GDM1 (cell line): ENCODE data around the gene BARX1.
"Not testable (repeated sequence)": the region's sequence is repeated elsewhere in the genome, so short reads cannot be mapped to it uniquely, and the experiment has no call there.

Experiments used
- DNase-seq: peaks from one replicate; lab custom pipeline; 2025; lab: John Stamatoyannopoulos, UW

BARX1 gene

DNA sequence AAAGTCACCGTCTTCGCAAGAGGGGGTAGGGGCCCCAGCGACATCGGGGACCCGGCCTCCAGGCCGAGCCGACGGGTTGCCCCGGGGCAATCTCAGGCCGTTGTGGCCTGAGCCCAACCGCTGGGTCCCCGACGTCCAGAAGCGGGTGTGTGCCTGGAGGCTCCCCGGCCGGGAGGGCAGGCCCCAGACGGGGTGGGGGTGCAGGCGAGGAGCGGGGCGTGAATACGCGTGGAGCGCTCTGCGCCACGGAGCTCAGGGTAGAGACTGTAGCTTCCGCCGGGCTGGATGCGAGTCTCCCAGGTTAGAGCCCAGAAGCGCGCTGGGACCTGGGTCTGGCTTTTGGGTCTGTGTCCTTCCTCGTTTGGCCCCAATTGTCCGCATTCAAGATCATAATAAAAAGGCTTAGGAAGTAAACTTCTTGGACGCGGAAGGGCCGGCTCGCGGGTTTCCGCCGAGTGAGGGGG, 3.5 kb downstream of the BARX1 start:
- DNase-seq, result no peak

GRCh38 chr9:93950619-93951601, 4.2 kb downstream of the BARX1 start:
- DNase-seq, result no peak

- DNase-seq, result no peak
These were observed 5.3 kb downstream of the BARX1 start for GRCh38 chr9:93949694-93950449.

DNA sequence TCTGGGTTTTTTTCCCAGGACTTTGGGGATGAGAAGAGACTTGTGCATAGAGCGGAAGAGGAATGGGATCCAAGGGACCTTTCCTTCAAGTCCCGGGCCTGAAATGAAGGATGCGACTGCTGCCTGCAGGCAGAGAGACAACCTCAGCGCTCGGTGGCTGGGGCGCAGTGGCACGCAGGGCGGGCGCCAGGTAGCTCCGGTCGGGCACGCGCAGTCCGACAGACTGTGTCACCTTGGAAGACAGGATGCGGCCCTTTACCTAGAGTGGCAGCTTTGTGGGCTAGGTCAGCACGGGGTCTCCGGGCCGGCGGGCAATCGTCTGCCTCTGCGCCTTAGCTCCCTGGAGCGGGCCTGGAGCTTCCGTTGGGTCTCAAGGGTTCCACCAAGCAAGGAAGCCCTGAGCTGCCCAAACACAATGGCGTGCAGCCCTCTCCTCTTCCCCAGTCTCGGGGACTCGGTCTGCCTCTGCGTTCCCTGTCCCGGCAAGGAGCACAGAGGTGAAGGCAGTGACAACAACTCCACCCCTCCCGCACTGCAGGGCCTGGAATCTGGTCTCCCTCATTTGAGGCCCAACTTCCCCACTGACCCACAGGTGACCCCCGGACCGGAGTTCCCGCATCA, 6.0 kb downstream of the BARX1 start:
- DNase-seq, result no peak

GRCh38 chr9:93948441-93949072, 6.6 kb downstream of the BARX1 start:
- DNase-seq, result no peak

DNA sequence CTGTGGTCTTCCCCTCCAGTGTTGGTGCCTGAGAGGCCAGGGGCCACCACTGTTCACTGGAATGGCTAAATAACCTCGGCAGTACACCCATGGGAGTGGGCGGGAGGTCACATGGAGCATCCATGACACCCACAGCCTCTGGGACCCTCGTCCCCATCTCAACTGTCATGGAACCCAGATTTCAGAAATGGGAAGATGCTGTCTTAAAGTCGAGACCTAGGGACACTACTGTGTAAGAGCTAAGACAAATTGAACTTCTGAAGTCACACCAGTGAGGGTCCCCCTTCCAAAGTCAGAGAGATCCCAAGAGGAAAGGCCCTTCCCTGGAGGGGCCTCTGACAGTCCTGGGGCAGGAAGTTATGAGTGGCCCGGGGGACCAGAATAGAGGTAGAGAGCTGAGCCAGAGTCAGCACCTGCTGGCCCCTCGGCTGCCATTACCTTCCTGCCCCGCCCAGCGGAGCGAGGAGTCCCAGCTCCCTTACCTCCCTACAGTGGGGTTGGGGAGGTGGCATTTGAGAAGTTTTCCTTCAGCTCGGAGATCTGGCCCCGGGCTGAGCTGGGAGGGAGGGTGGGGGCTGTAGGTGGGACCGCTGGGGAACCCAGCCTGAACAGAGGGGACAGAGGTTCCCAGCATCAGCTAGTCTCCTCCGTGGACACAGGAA, 7.6 kb downstream of the BARX1 start:
- DNase-seq, result no peak

GRCh38 chr9:93946338-93946712, 8.8 kb downstream of the BARX1 start:
- DNase-seq, result no peak

DNA sequence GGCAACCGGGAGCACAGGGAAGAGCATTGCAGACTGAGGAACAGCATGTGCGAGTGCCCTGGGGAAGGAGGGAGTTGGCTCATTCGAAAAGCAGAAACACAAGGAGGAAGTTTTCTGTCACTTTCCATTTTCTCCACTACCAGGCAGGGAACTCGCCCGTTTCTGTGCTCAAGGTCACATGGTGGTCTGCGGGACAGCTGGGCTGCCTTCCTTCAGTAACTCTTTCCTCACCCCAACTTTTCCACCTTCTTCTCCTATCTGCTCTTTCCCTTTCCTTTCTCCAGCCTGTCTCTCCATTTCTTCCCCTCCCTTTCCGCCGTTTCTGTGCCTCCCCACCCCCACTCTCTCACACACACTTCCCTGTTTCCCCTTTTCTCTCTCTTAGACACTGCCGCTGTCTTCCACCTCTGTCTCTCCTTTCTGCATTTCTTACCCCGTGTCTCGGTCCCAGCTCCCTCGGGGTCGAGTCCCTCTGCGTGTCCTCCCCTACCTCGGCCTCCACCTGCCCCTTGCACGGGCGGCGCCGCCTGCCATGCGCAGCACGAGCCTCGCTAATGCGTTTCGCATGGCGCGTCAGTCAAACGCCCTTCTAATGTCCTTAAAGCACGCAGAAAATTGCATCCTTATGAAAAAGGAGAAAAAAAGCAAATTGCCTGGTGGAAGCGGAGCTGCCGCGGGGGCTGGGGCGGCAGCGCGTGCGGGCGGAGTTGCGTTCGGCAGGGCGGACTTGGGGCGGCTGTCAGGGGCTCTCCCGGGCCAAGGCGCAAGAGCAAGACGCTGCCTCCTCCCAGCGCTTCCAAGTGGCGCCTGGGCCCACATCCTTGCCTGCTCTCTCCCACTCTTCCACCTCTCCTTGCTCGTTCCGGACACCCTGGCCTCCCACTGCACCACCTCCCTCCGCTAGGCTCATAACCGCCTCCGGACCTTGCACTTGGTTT, 9.5 kb downstream of the BARX1 start:
- DNase-seq, result no peak

GRCh38 chr9:93944011-93944410, 11.1 kb downstream of the BARX1 start:
- no peak for DNase-seq

- DNase-seq, result no peak
These were observed 13.0 kb downstream of the BARX1 start for GRCh38 chr9:93942161-93942560.

- DNase-seq, result no peak
These were observed 13.7 kb downstream of the BARX1 start for GRCh38 chr9:93941493-93941892.

DNA sequence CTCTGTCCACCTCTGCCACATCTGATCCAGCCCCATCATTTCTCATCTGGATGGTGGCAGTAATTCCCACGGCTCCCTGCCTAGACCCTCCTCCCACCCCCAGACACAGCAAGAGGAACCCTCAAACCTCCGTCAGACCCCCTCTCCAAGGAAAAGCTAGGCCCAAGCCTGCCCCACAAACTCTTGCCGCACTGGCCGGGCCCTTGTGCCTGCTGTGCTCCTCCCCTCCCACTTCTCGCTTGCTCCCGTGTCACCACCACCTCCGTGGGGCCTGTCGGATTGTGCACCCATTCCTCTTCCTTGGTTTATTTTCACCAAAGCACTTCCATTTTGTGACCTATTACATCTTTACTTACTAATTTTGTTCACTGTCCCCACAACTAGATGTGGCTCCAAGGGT, 14.2 kb downstream of the BARX1 start:
- no peak for DNase-seq

GRCh38 chr9:93939589-93939988, 15.6 kb downstream of the BARX1 start:
- not testable (repeated sequence) for DNase-seq

GRCh38 chr9:93937193-93937592, 18.0 kb downstream of the BARX1 start:
- no peak for DNase-seq

GRCh38 chr9:93931905-93932304, 23.2 kb downstream of the BARX1 start:
- DNase-seq, result no peak

GRCh38 chr9:93930070-93930469, 25.1 kb downstream of the BARX1 start:
- DNase-seq, result no peak

GRCh38 chr9:93929231-93929630, 25.9 kb downstream of the BARX1 start:
- no peak for DNase-seq

GRCh38 chr9:93922535-93922934, 32.6 kb downstream of the BARX1 start:
- DNase-seq, result no peak

GRCh38 chr9:93920131-93920800, 34.9 kb downstream of the BARX1 start:
- no peak for DNase-seq

- DNase-seq, result no peak
These were observed 37.1 kb downstream of the BARX1 start for GRCh38 chr9:93918061-93918460.
